Activated T-helper 1 cell treated with Interleukin-2 at 50 U/mL for 16 hours (primary cell): ENCODE measurements around the gene SLC37A4.
"Not testable (repeated sequence)": the region's sequence is repeated elsewhere in the genome, so short reads cannot be mapped to it uniquely, and the experiment has no call there.

Experiments used
- DNase-seq: peaks from one replicate; pipeline ENCODE4 v3.0.0-alpha.2; 2020; ENCODE audit warnings: low read depth

The SLC37A4 gene

DNA sequence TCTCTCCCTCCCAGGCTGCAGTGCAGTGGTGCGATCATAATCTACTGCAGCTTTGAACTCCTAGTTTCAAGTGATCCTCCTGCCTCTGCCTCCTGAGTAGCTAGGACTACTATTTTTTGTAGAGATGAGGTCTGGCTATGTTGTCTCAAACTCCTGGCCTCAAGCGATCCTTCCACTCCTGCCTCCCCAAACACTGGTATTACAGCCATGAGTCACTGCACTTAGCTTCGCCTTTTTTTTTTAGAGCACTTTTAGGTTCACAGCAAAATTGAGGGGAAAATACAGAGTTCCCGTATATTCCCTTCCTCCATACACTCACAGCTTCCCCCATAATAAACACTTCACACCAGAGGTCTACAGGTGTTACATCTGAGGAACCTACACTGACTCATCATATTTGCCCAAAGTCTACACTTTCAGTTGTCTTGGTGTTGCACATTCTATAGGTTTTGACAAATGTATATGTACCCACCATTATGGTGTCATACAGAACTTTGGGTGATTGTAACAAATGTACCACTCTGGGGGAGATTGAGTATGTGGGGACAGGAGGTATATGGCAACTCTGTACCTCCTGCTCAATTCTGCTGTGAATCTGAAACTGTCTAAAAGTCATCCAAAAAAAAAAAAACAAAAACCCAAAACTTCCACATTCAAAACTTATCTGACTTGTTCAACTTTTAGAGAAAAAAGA, 11.3 kb upstream of the SLC37A4 start:
- DNase-seq, result no peak

DNA sequence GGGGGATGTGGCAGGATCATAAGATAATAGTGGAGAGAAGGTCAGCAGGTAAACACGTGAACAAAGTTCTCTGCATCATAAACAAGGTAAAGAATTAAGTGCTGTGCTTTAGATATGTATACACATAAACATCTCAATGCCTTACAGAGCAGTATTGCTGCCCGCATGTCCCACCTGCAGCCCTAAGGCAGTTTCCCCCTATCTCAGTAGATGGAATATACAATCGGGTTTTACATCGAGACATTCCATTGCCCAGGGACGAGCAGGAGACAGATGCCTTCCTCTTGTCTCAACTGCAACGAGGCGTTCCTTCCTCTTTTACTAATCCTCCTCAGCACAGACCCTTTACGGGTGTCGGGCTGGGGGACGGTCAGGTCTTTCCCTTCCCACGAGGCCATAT, 8.8 kb upstream of the SLC37A4 start:
- not testable (repeated sequence) for DNase-seq

DNA sequence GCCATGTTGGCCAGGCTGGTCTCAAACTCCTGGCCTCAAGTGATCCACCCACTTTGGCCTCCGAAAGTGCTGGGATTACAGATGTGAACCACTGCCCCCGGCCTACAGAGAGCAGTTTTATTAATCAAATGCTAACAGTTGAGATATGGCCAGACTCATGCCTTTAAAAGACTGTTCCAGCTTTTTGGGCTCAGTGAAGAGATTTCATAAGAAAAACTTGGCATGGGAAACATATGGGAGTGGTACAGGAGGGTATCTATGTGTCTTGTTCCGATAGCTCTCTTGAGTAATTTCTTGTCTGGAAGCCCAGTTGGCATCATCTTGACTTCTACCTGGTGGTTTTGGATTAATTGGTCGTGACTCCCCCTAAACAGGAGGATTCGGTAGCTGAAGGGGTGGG, 8.2 kb upstream of the SLC37A4 start:
- no peak for DNase-seq

DNA sequence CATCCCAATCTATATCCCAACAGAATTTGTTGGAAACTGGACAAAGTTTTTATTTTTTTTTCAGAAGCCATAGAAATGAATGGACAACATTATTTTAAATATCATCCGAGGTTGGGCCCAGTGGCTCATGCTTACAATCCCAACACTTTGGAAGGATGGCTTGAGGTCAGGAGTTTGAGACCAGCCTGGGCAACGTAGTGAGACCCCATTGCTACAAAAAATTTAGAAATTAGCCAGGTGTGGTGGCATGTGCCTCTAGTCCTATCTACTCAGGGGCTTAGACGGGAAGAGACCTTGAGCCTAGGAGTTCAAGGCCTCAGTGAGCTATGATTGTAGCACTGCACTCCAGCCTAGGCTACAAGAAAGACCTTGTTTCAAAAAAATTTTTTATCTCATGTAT, 4.1 kb upstream of the SLC37A4 start:
- DNase-seq, result no peak

DNA sequence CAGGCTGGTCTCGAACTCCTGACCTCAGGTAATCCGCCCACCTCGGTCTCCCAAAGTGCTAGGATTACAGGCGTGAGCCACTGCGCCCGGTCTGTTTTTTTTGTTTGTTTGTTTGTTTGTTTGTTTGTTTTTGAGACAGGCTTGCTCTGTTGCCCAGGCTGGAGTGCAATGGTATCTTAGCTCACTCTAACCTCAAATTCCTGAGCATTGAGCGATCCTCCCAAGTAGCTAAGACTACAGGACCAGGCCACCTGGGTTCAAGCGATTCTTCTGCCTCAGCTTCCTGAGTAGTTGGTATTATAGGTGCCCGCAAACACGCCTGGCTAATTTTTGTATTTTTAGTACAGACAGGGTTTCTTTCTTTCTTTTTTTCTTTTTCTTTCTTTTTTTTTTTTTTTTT, 2.7 kb upstream of the SLC37A4 start:
- not testable (repeated sequence) for DNase-seq

DNA sequence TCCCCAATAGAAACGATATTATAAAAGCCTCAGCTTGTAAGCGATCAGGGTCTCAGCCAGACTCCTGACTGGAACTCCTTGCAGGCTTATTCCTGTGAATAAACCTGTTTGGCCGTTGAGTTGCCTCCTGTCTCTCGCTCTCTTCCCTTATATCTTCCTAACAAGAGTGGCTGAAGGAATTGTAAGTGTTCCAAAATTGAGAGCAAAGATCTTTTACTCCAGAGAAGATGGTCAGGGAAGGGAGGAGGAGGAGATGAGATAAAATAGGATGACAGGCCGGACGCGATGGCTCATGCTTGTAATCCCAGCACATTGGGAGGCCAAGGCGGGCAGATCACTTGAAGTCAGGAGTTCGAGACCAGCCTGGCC, 1.2 kb upstream of the SLC37A4 start:
- no peak for DNase-seq

DNA sequence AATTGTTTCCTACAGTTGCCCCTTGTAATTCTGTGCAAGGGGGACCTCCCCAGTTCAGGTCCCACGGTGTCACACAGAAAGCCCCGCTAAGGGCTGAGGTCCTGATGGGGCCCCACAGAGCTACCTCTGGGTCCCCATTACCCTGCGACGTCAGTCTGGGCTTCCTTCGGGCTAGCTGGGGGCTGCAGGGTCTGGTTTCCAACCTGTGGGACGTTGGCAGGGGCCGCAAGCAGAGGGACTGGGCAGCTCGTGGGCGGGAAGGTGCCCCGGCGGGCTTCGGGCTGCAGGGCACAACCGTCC, 698 bp downstream of the SLC37A4 start:
- DNase-seq, result no peak

DNA sequence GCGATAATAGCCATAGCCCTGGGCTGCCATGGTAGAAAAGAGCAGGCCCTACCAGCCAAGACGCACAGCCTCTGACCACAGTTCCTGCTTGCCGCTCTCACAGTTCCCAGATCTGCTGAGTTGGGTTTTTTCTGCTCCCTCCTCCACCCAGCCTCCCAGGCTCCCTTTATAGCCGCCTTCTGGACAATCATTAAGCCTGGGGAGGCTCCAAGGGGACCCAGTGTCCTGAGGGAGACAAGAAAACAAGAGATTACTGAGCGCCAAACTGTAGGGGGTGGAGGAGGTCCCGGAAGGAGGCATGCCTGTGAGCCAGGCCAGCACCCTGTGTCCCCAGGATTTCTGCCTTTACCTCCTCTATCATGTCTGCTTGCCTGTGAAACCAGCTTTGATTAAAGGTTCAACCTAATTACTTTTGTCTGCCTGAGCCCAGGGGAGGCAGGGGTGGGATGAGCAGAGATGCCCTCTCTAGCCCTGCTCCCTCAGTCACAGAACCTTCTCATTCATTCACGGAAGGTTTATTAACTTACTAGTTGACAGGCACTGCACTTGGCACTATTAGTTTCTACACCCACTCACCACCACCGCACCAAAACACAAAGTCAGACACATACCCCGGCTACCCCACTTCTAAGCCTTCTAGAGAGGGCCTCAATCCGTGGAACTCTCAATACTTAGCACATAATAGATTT, 1.2 kb downstream of the SLC37A4 start:
- DNase-seq, result no peak

DNA sequence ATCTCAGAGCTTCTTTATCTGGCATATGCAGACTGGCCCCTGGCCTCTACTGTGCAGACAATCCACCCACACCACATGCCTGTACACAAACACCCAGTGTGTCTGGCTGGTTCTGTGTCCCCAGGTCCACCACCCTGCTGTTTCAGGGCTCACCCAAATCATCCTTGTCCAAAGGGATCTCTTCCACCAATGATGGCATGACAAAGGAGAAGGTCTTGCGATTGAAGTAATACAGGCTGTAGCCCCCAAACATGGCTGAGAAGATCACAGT, 1.7 kb downstream of the SLC37A4 start:
- no peak for DNase-seq

DNA sequence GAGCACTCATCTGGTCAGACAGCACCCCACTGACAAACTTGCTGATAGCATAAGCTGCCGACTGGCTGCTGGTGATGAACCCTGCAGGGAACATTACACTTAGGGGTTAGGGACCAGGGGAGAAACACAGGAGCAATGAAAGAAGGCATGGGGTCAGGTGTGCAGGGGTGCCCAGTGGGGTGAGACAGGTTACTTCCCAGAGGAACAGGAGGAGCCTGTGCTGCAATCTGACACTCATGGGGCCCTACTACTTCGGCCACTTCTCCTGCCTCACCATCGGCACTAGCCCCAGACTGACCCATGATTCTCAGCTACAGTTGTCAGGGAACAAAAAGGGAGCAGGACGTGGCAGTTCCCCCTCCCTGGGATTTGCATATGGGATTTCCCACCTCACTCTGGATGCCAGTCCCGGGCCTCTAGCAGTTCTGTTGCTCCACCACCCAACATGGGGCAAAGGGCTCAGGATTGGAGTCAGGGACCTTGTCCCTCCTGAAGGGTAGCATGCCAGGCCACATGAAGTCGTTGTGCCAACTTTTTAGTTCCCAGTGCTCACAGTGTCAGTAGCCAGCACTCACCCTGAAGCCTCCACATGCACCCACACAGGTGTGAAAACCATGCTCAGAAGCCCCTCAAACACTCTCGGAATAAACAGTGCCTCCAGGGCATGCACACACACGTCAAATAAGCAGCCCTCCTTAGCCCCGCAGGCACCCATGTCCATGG, 2.2 kb downstream of the SLC37A4 start:
- no peak for DNase-seq

DNA sequence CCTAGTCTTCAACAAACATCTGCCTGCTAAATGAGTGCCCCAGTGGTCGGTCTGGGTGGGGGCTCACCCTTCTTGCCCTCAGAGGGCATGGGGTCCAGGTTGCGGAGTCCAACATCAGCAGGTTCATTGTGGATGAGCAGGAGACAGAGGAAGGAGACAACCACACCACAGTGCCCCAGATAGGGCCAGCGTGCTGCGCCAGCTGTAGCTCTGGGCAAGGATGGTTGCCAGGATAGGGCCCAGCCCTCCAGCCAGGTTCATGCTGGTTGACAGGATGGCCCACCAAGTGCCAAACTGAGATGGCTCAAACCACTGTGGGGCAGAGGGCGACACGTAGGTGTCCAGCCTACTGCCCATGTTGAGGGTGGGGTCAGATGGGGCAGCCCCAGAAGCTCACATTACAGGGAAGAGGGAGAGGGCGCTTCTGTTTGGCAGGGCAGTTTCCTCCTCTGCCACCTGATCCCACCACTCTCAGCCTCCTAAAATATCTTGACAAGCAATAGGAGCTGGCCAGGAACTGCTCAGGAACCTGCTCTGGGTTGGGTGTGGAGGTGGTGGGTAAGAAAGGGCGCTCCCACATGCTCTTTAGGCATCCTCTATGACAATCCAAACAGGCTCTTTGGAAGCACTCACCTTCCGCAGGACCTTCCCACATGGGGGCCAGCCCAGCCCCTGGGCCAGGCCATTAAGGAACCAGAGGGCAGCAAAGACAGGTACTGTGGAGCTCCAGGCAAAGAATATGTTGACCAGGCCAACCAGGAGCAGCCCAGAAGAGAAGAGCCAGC, 2.9 kb downstream of the SLC37A4 start:
- DNase-seq, result no peak

DNA sequence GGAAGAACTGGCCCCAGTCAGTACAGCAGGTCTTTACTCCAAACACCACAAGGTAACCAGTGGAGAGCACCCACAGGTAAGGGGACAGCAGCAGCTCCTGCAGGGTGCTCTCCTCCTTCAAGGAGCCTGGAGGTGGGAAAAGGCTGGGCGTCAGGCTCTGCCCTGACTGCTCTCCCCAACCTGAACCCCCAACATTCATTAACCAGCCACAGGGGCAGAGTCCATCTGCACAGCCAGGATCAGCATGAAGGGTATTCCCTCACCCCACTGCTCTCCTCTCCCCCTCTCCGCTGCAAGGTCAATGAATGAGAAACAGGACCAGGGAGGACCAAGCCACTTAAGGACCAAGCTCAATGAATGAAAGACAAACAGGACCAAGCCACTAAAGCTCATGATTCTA, 3.7 kb downstream of the SLC37A4 start:
- no peak for DNase-seq

DNA sequence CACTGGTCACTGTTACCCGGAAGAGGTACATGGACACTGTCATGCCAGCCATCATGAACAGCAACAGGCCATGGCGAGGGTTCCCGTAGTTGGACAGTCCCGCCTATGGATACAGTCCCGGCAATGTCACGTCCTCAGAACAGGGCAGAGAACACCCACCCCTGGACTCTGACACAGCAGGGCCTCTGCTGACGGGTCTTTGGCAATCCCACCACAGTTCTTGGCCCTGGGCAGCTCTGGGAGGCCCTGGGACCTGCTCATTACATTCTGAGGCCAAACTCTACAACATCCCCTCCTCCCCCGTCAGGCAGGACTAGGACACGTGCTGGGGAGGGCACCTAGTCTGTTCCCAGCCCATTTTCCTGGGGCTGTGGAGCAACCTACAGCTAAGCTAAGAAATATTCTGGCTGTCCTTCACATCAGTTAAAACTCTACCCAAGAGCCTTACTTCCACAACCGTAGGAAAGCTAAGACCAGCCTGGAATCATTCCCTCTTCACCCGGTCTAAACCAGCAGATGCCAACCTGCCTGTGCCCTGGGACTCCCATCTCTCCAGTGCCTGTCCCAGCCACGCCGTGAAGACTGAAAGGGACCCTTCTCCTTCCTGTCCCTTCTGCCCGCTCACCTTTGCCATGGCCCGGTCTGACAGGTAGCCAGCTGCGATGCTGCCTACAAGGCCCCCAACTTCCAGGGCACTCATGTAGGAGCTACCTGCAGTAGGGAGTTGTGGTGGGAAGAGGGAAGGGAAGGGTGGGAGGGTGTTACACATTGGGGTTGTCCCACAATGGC, 4.5 kb downstream of the SLC37A4 start:
- no peak for DNase-seq

DNA sequence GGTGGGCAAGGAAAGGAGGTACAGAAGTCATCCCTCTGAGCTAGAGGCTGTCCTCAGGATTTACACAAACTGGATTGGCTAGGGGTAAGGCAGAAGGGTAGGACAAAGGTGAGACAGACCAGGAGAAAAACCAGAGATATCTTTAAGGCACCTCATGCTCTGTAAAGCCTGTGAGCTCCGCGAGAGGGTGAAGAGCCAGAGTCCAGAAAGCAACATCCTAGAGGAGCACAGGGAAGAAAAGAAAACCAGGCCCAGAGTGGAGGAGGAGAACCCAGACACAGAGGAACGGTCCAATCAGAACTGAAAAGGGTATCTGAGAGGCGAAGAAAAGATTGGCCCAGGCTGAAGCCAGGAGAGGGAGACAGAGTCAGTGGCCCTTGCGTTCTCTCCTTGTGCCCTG, 5.1 kb downstream of the SLC37A4 start:
- no peak for DNase-seq

DNA sequence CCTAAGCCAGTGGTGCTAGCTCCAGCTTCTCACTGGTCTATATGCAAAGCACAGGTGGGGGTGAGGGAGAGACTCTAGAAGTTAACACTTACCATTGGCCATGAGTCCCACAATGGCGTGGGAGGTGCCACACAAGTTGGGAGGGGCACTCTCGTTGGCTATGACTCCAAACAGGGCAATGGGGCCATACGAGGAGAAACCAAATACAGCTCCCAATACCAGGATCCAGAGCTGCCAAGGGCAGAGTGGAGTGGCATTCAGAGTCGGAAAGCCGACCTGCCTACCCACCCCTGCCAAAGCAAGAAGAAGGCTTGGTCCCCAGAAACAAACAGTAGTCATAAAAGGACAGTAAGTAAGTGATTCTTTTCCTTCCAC, 5.6 kb downstream of the SLC37A4 start:
- no peak for DNase-seq

DNA sequence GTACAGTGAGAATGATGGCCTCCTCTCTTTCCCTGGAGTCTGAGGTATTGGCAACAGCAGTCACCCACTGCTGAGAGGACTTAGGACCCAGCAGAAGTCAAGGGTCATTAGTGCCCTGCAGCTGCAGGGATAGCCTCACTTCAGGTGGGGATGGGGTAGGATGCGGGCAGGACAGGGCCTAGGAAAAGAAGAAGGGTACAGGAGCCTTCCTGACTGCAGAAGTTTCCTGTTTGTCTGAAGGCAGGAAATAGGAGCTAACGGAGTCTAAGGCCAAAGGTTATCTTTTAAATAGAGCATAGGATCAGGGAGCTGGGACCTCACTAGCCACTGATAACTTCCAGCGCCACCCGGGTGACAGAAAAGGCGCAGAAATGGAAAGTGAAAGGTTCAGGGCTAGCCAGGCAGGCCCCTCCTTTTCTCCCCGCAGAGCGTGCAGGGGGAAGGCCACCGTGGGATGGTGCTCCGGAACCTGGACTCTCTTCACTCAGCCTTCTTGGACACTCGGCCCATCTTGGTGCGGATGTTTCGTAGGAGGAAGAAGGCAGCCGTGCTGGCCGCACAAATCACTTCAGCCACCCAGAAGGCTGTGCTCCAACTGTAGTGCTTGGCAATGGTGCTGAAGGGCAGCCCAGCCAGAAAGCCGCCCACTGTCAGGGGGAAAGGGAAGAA, 6.1 kb downstream of the SLC37A4 start:
- no peak for DNase-seq

DNA sequence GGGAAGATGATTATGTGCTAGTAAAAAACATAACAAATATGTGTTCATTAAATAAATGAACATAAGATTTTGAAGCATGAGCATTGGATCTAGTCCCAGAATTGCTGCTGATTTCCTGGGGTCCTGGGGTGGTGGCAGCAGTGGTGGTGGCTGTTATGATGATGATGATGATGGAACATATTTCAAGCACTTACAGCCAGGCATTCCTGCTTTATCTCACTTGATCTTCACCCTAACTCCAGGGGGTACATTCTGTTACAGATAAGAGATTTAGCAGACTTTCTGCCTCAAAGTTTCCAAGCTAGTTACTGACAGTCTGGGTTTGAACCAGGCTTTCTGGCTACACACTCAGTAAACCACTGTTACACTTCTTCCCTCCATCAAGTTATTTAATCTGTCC, 6.9 kb downstream of the SLC37A4 start:
- no peak for DNase-seq

DNA sequence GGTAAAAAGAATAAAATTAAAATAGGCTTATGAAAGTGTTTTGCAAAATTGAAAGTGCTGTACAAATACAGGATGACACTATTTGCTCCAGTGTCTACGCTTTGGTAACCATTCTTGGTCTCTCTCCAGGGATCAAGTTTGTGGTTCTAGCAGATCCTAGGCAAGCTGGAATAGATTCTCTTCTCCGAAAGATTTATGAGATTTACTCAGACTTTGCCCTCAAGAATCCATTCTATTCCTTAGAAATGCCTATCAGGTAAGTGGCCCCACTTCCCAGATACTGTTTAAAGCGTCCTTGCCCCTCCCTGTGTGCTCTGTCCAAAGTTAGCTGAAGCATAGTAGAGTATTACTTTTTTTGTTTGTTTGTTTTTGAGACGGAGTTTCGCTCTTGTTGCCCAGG, 9.0 kb downstream of the SLC37A4 start:
- DNase-seq, result no peak

DNA sequence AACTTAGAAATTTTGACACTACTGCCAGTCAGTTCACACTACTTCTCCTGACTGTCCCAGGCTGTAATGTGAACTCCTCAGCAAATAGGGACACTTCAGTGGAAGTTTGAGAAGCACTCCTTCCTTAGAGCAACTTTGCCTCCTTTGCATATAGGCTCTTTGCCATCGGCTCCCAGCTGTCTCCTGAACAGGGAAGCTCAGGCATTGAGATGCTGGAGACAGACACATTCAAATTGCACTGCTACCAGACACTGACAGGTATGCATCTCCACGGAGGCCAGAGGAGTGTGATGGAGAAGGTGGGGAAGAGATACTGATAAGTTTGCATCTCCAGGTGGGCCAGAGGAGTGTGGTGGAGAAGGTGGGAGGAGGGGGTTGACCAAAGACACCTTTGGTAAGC, 10.7 kb downstream of the SLC37A4 start:
- no peak for DNase-seq

DNA sequence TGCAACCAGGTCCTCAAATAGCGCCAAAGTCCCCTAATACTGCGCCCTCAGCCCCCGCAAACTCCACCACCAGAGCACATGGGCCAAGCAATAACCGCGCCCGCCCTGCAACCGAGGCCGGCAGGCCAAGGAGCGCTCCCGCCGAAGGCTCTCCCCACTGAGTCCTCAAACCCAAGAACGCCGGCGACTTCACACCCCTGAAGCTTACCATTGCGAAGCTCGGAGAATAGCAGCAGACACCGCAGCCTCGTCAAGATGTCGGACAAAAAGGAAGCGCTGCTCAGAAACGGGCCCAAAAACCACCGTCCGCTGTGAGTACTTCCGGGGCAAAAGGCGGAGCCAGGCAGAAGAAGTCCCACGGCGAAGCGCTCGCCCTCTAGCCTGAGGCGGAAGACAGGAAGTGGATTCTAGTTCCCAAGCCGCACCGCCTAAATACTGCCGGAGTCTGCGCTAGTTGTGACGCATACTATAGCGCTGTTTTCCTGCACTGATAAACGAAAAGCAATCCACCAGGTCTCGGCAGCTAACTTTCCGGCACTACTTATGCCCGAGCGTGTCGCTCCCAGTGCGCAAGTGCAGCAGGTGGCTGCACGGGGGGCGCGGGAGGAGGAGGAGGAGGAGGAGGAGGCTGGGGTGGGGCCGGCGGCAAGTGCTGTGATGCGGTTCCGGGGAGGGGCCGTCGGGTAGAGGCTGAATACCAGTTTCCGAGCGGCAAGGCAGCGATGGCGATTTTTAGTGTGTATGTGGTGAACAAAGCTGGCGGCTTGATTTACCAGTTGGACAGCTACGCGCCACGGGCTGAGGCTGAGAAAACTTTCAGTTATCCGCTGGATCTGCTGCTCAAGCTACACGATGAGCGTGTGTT, 12.4 kb downstream of the SLC37A4 start, which contains the start of the genes RPS25 and TRAPPC4:
Gene RPS25, minus strand, starts transcription at position 270 of the 865 bp plus-strand sequence. Its CDS starts 59 bp downstream, at position 211.
Gene TRAPPC4, plus strand, starts transcription at position 693 of the 865 bp plus-strand sequence. Its CDS starts 30 bp downstream, at position 723.
- DNase-seq, result peak; percentile 92
